Suprapubic skin (tissue), 4 donors: ENCODE results near the gene CHST11. TPM values are rescaled to one million over a fixed set of nuclear protein-coding genes. Genes with fewer than 3 reads are reported as not detected.

Source experiments
- DNase-seq, 2 donors: peaks; one replicate each; pipeline ENCODE4 v3.0.0-alpha.2; 2019; ENCODE audit warnings: low spot score in 2 of 2
- H3K27ac ChIP-seq: fragments of 200-600 bp; sonication (generic); one replicate; pipeline ENCODE4 v1.5.1; 2019
- H3K27me3 ChIP-seq: fragments of 200-600 bp; sonication (generic); one replicate; pipeline ENCODE4 v1.5.1; 2019
- H3K36me3 ChIP-seq: fragments of 200-600 bp; sonication (generic); one replicate; pipeline ENCODE4 v1.5.1; 2019
- H3K4me1 ChIP-seq: fragments of 200-600 bp; sonication (generic); one replicate; pipeline ENCODE4 v1.5.1; 2019
- H3K4me3 ChIP-seq: fragments of 200-600 bp; sonication (generic); one replicate; pipeline ENCODE4 v1.5.1; 2019; ENCODE audit warnings: mild to moderate bottlenecking
- H3K9me3 ChIP-seq: fragments of 200-600 bp; sonication (generic); one replicate; pipeline ENCODE4 v1.5.1; 2019
- EP300 ChIP-seq: sonication (generic); formaldehyde crosslinking; IDR thresholded peaks from one replicate; pipeline ENCODE4 v1.6.1; 2017; ENCODE audit warnings: antibody characterized with exemption
- POLR2A ChIP-seq, 2 donors: fragments of 450-650 bp; IDR thresholded peaks; one replicate each; pipeline ENCODE4 v1.6.1; 2017; ENCODE audit warnings: antibody characterized with exemption in 2 of 2, mild to moderate bottlenecking in 2 of 2, moderate library complexity in 2 of 2
- POLR2AphosphoS5 ChIP-seq, 3 donors: sonication (generic); formaldehyde crosslinking; IDR thresholded peaks; one replicate each; pipeline ENCODE4 v1.6.1; 2017; ENCODE audit warnings: antibody characterized with exemption in 3 of 3
- WGBS: methylation state at CpG from one replicate; pipeline ENCODE4 v1.1.5; 2018; 5-methylcytosine and 5-hydroxymethylcytosine counted together
- total RNA-seq, 4 donors: library from RNA; depleted of rRNA; stranded (reverse); fragments of >200 nt; gene quantifications; one replicate each; pipeline ENCODE4 v1.1.0, GENCODE V29; 2016
- TF ChIP-seq, protein P1 (sequence below), 2 donors: fragments of 200-600 bp in 1 of 2; fragments of 450-650 bp in 1 of 2; sonication (generic) in 1 of 2; IDR thresholded peaks; one replicate each; pipeline ENCODE4 v1.5.1; 2016 to 2019; ENCODE audit warnings: antibody characterized with exemption in 2 of 2, mild to moderate bottlenecking in 1 of 2, moderate library complexity in 1 of 2

Gene CHST11
- total RNA-seq, 4 donors from 2014 or later, result 1.8 to 5.8 (median 3.8) TPM

DNA sequence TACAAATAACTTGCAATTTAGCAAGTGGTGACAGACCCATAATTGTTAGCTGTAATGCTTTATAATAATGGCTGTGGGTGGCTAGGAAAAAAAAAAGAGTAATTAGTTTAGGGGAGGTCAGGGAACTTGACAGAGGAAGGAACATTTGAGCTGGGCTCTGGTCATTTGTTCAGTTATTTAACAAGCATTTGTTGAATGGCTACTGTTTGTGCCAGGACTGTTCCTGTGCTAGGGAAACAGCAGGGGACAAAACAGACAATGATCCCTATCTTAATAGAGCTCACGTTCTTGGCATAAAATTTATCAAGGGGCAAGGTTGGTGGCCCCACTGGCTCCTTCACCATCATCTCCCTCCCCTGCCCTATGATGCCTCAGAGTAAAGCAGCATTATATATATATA lies 18.5 kb downstream of the CHST11 start:
- Histone ChIP-seq H3K9me3 (no peaks in the 10 kb centered on the region), H3K27me3 (no peaks in the 10 kb centered on the region), H3K27ac (no peak overlapping the region), H3K4me1 (no peaks in the 10 kb centered on the region), H3K36me3 (no peaks in the 10 kb centered on the region), H3K4me3 (no peak overlapping the region)
- WGBS, result 52% methylated on average over 1 of the region's 1 CpG
- TF ChIP-seq EP300 (no peak), POLR2A (IDR thresholded peaks at IDR 0.05) (no peak), POLR2AphosphoS5 (IDR thresholded peaks at IDR 0.05) (no peak)
- TF ChIP-seq, protein P1, sequence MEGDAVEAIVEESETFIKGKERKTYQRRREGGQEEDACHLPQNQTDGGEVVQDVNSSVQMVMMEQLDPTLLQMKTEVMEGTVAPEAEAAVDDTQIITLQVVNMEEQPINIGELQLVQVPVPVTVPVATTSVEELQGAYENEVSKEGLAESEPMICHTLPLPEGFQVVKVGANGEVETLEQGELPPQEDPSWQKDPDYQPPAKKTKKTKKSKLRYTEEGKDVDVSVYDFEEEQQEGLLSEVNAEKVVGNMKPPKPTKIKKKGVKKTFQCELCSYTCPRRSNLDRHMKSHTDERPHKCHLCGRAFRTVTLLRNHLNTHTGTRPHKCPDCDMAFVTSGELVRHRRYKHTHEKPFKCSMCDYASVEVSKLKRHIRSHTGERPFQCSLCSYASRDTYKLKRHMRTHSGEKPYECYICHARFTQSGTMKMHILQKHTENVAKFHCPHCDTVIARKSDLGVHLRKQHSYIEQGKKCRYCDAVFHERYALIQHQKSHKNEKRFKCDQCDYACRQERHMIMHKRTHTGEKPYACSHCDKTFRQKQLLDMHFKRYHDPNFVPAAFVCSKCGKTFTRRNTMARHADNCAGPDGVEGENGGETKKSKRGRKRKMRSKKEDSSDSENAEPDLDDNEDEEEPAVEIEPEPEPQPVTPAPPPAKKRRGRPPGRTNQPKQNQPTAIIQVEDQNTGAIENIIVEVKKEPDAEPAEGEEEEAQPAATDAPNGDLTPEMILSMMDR (IDR thresholded peaks at IDR 0.05), result no peak
- no peak for DNase-seq

DNA sequence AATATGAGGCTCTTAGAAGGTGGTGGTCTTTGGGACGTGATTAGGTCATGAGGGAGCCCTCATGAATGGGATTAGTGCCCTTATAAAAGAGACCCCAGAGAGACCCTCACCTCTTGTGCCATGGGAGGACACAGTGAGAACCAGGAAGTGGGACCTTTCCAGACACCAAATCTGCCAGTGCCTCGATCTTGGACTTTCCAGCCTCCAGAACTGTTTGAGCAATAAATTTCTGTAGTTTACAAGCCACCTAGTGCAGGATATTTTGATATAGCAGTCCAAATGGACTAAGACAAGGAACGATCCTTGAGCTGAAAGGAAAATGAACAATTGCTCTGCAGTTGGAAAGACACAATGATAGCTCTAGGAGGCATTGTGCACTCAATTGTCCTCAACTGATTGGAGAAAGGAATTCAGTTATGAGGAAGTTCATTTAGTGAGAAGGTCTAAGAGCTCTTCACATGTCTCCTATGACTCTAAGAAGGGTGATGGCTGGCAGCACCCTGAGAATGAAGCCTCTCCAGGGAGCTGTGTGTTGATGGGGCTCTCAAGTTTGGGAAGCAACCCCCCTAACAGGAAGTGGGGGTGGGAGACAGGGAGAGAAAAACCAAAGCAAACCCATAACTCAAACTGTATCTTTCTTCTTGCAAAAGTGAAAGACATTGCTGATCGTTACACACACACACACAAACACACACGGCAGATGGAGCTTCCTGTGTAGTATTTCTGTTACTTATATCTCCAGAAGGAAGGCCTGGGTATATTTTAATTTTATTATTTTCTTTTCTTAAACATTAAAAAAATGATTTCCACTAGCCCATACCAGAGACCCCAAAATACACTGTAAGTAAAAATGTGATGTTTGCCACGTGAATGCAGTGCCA lies 21.0 kb downstream of the CHST11 start:
- H3K36me3 ChIP-seq, result no peaks in the 10 kb centered on the region
- no peak overlapping the region for H3K27ac ChIP-seq
- no peak for DNase-seq
- 80% methylated on average over 6 of the region's 6 CpGs for WGBS
- no peaks in the 10 kb centered on the region for H3K27me3 ChIP-seq
- H3K4me3 ChIP-seq, result no peak overlapping the region
- TF ChIP-seq POLR2A (IDR thresholded peaks at IDR 0.05) (no peak), EP300 (no peak), POLR2AphosphoS5 (IDR thresholded peaks at IDR 0.05) (no peak)
- TF ChIP-seq, protein P1 (IDR thresholded peaks at IDR 0.05), result no peak
- no peaks in the 10 kb centered on the region for H3K4me1 ChIP-seq
- peaks cover 4% of the 10 kb centered on the region for H3K9me3 ChIP-seq

DNA sequence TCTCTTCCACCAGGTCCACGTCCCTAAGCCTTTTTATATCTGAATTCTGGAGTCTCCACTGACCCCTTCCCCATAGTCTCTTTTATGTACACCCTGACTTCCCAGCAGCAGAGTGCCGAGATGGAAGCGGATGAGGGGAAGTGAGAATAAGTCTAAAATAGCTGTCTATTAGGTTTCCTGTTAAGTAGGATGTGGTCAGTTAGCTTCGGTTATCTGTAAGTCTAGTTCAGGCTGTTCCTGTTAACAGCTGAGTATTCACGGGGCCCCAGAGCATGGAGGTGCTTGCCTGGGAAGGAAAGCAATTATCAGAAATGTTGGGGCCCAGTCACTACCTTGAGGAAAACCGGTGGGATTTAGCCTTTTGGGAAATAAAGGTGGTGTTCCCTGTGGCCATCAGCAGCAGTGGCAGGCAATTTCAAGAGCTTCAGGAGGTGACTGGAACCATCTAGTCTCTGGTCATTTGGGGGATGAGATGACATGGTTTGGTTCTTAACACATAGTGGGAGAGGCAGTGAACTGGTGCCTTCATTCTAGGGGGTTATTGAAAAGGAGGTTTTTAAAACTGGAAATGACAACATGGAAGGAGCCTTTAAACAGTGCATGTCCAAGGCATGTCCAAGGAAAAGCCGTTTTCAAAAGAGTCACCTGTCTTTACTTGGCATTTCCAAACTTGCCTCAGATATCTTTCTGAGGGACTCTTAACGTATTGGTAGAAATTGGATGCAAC lies 21.8 kb downstream of the CHST11 start:
- Histone ChIP-seq H3K9me3 (peaks cover 4% of the 10 kb centered on the region), H3K27ac (no peak overlapping the region), H3K36me3 (no peaks in the 10 kb centered on the region), H3K4me3 (no peak overlapping the region), H3K27me3 (no peaks in the 10 kb centered on the region), H3K4me1 (no peaks in the 10 kb centered on the region)
- WGBS, result 71% methylated on average over 8 of the region's 8 CpGs
- DNase-seq, result no peak
- TF ChIP-seq POLR2AphosphoS5 (IDR thresholded peaks at IDR 0.05) (no peak), EP300 (no peak), POLR2A (IDR thresholded peaks at IDR 0.05) (no peak)
- TF ChIP-seq, protein P1 (IDR thresholded peaks at IDR 0.05), result no peak

DNA sequence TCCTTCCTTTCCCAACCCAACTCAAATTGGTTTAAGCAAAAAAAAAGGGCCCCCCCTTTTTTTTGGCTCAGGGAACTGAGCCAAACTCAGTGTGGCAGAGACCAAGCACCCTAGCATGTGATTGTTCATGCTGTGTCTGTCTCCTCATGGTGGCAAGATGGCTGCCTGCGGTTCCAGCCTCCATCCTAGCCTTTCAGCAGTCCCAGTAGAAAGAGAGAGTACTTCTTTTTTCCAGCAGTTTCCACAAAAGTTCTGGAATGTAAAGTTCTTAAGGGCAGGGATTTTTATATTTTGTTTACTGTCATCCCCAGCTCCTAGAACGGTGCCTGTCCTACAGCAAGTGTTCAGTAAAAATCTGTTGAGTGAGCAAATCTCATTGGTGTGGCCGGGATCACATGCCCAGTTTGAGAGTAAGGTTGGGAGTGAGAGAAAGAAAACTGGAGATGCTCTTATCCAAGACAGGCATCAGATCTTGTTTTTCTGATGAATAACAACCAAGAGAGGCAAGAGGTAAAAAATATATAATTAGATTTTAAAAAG lies 22.4 kb downstream of the CHST11 start:
- Histone ChIP-seq H3K27ac (no peak overlapping the region), H3K36me3 (no peaks in the 10 kb centered on the region), H3K4me1 (no peaks in the 10 kb centered on the region), H3K9me3 (peaks cover 4% of the 10 kb centered on the region), H3K27me3 (no peaks in the 10 kb centered on the region), H3K4me3 (no peak overlapping the region)
- WGBS, result 87% methylated on average over 3 of the region's 3 CpGs
- no peak for DNase-seq
- TF ChIP-seq EP300 (no peak), POLR2A (IDR thresholded peaks at IDR 0.05) (no peak), POLR2AphosphoS5 (IDR thresholded peaks at IDR 0.05) (no peak)
- TF ChIP-seq, protein P1 (IDR thresholded peaks at IDR 0.05), result no peak

DNA sequence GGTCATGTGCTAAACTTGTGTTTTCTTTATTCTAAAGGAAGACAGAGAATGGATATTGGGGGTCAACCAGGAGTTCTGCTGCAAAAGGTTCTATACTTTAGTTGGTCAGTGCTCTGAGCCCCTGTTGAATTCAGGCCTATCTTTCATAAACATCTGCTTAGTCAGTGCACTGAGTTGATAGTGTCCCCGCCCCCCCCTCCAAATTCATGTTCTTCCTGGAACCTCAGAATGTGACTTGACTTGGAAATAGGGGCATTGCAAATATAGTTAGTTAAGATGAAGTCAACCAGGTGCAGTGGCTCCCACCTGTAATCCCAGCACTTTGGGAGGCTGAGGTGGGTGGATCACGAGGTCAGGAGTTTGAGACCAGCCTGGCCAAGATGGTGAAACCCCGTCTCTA lies 23.3 kb downstream of the CHST11 start:
- Histone ChIP-seq H3K36me3 (no peaks in the 10 kb centered on the region), H3K27ac (no peak overlapping the region), H3K27me3 (no peaks in the 10 kb centered on the region), H3K4me1 (no peaks in the 10 kb centered on the region), H3K4me3 (no peak overlapping the region), H3K9me3 (peaks cover 4% of the 10 kb centered on the region)
- WGBS, result 79% methylated on average over 3 of the region's 3 CpGs
- no peak for DNase-seq
- no peak for TF ChIP-seq EP300
- TF ChIP-seq, protein P1 (IDR thresholded peaks at IDR 0.05), result no peak
- no peak for TF ChIP-seq POLR2A (IDR thresholded peaks at IDR 0.05)
- no peak for TF ChIP-seq POLR2AphosphoS5 (IDR thresholded peaks at IDR 0.05)
